ENCODE measurements around the gene CD59. TPM values are rescaled to one million over a fixed set of nuclear protein-coding genes. Genes with fewer than 3 reads are reported as not detected.
A peak's percentile ranks its signal among the peaks of the same experiment; 100 is the strongest.

The CD59 gene
- total and polyA plus RNA-seq, 2 of the 13 experiments (the other 11 are each of a cell fraction or from before 2014, with no cell fraction given) = 127 to 289 TPM

- no peak for TF ChIP-seq ZBTB33 (CRISPR knock-in tag; IDR thresholded peaks at IDR 0.05)
- 0 out of 2 replicates have a peak, but pooled peaks have one; percentile 38 for TF ChIP-seq ARNTL (CRISPR knock-in tag; IDR thresholded peaks at IDR 0.05)
- no peak for TF ChIP-seq KDM5B (CRISPR knock-in tag; IDR thresholded peaks at IDR 0.05; ENCODE audit: borderline replicate concordance)
- peak; percentile 39; the same call in 1 of the 2 replicates for TF ChIP-seq BCL6 (CRISPR knock-in tag; IDR thresholded peaks at IDR 0.05)
- TF ChIP-seq ZNF609 (CRISPR knock-in tag; IDR thresholded peaks at IDR 0.05; ENCODE audit: borderline replicate concordance) = no peak
- peak; percentile 61; the same call in 1 of the 2 replicates for TF ChIP-seq HMG20A (CRISPR knock-in tag; IDR thresholded peaks at IDR 0.05; ENCODE audit: borderline replicate concordance)
- no peak for TF ChIP-seq ELF4 (CRISPR knock-in tag; IDR thresholded peaks at IDR 0.05; ENCODE audit: borderline replicate concordance)
- no peak for TF ChIP-seq YY1 (IDR thresholded peaks at IDR 0.05; ENCODE audit: insufficient read depth, insufficient replicate concordance, low read depth, low read length)
- no peak for TF ChIP-seq ZEB1 (IDR thresholded peaks at IDR 0.05; ENCODE audit: insufficient replicate concordance, low read depth)
- no peak for TF ChIP-seq CSRNP2 (CRISPR knock-in tag; conservative IDR thresholded peaks at IDR 0.05; ENCODE audit: low read depth)
- no peak for TF ChIP-seq SMAD1 (CRISPR knock-in tag; IDR thresholded peaks at IDR 0.05; ENCODE audit: borderline replicate concordance, low read depth)
- peak; percentile 25; the same call in 1 of the 2 replicates for TF ChIP-seq ARID5B (CRISPR knock-in tag; IDR thresholded peaks at IDR 0.05)
- TF ChIP-seq ZNF451 (CRISPR knock-in tag; IDR thresholded peaks at IDR 0.05) = no peak
- no peak for TF ChIP-seq GATAD1 (CRISPR knock-in tag; IDR thresholded peaks at IDR 0.05)
- TF ChIP-seq FIP1L1 (IDR thresholded peaks at IDR 0.05; ENCODE audit: borderline replicate concordance, insufficient read depth, low read depth, low read length) = no peak
These were observed 34.7 kb downstream of the CD59 start (continued) for GRCh38 chr11:33701302-33702230.

Data from HepG2 (cell line).